Measurements from ENCODE around the gene COPB1. TPM values are rescaled to one million over a fixed set of nuclear protein-coding genes. Genes with fewer than 3 reads are reported as not detected.

The COPB1 gene
- total RNA-seq, 4 donors from 2014 or later = 71.0 to 88.5 (median 84.0) TPM

GRCh38 chr11:14449302-14449714 is 50.3 kb downstream of the COPB1 start:
- Histone ChIP-seq H3K4me3 (no peak overlapping the region), H3K36me3 (peaks cover 0 to 21% (median 0%) of the 10 kb centered on the region in 3 donors), H3K27me3 (no peaks in the 10 kb centered on the region), H3K27ac (no peak overlapping the region), H3K4me1 (peaks cover 0 to 6% (median 0%) of the 10 kb centered on the region in 4 donors), H3K9me3 (no peaks in the 10 kb centered on the region)
- TF ChIP-seq EP300 (IDR thresholded peaks at IDR 0.05) (no peak), POLR2A (IDR thresholded peaks at IDR 0.05) (no peak), CTCF (IDR thresholded peaks at IDR 0.05) (no peak)
- 58 to 74% methylated on average over 1 of the region's 1 CpG for WGBS, 2 donors
- DNase-seq (ENCODE audit: low spot score in 2 of 2) = no peak

- DNase-seq (ENCODE audit: low spot score in 2 of 2) = no peak
- Histone ChIP-seq H3K4me1 (peaks cover 0 to 6% (median 0%) of the 10 kb centered on the region in 4 donors), H3K36me3 (peaks cover 0 to 21% (median 0%) of the 10 kb centered on the region in 3 donors), H3K27ac (no peak overlapping the region), H3K4me3 (no peak overlapping the region), H3K9me3 (no peaks in the 10 kb centered on the region), H3K27me3 (no peaks in the 10 kb centered on the region)
- WGBS, 2 donors = 78 to 95% methylated on average over 1 of the region's 1 CpG
- TF ChIP-seq EP300 (IDR thresholded peaks at IDR 0.05) (no peak), CTCF (IDR thresholded peaks at IDR 0.05) (no peak), POLR2A (IDR thresholded peaks at IDR 0.05) (no peak)
Observed at GRCh38 chr11:14448240-14448639, 51.4 kb downstream of the COPB1 start.

- Histone ChIP-seq H3K9me3 (no peaks in the 10 kb centered on the region), H3K4me1 (peaks cover 0 to 6% (median 0%) of the 10 kb centered on the region in 4 donors), H3K36me3 (peaks cover 0 to 7% (median 0%) of the 10 kb centered on the region in 3 donors), H3K4me3 (no peak overlapping the region), H3K27me3 (no peaks in the 10 kb centered on the region), H3K27ac (no peak overlapping the region)
- no peak for DNase-seq (ENCODE audit: low spot score in 2 of 2)
- TF ChIP-seq CTCF (IDR thresholded peaks at IDR 0.05) (no peak), EP300 (IDR thresholded peaks at IDR 0.05) (no peak), POLR2A (IDR thresholded peaks at IDR 0.05) (no peak)
Observed at GRCh38 chr11:14446701-14447169, 52.9 kb downstream of the COPB1 start.

- H3K27me3 ChIP-seq = no peaks in the 10 kb centered on the region
- TF ChIP-seq POLR2A (IDR thresholded peaks at IDR 0.05) = no peak
- no peak for TF ChIP-seq EP300 (IDR thresholded peaks at IDR 0.05)
- TF ChIP-seq CTCF (IDR thresholded peaks at IDR 0.05) = no peak
- H3K4me3 ChIP-seq = no peak overlapping the region
- peaks cover 0 to 3% (median 0%) of the 10 kb centered on the region in 3 donors for H3K36me3 ChIP-seq
- DNase-seq (ENCODE audit: low spot score in 2 of 2) = no peak
- H3K27ac ChIP-seq = no peak overlapping the region
- H3K9me3 ChIP-seq = no peaks in the 10 kb centered on the region
- WGBS, 2 donors = 86 to 90% methylated on average over 2 of the region's 2 CpGs
- peaks cover 0 to 6% (median 0%) of the 10 kb centered on the region in 4 donors for H3K4me1 ChIP-seq
Observed at GRCh38 chr11:14445542-14446530, 53.8 kb downstream of the COPB1 start.
